GM19328 (cell line): Measurements from ENCODE around the gene STXBP1.

Experiments used
- ATAC-seq: cut with Tn5 transposase; IDR thresholded peaks from one replicate; pipeline ENCODE4 v1.9.1; 2021; ENCODE audit warnings: mild to moderate bottlenecking, moderate library complexity; ENCODE audit not compliant: unreplicated experiment

Gene STXBP1

GRCh38 chr9:127712371-127712770 lies 100.3 kb downstream of the STXBP1 start:
- ATAC-seq, result no peak

DNA sequence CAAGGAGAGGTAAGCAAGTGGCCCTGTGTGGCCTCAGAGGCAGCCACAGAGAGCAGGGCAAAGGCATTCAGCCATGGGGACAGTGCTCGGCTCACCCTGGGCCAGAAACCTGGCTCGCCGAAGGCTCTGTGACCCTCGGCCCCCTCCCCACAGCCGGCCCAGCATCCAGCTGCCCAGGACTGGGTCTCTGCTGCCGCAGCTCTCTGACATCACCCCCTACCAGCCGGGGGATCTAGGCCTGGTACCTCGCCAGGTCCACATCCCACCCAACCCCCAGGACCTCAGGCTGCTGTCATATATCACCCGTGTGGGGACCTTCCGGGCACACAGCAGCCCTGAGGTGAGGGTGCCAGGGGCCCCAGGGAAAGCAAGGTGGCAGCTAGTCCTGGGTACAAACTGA lies 100.8 kb downstream of the STXBP1 start:
- ATAC-seq, result no peak

DNA sequence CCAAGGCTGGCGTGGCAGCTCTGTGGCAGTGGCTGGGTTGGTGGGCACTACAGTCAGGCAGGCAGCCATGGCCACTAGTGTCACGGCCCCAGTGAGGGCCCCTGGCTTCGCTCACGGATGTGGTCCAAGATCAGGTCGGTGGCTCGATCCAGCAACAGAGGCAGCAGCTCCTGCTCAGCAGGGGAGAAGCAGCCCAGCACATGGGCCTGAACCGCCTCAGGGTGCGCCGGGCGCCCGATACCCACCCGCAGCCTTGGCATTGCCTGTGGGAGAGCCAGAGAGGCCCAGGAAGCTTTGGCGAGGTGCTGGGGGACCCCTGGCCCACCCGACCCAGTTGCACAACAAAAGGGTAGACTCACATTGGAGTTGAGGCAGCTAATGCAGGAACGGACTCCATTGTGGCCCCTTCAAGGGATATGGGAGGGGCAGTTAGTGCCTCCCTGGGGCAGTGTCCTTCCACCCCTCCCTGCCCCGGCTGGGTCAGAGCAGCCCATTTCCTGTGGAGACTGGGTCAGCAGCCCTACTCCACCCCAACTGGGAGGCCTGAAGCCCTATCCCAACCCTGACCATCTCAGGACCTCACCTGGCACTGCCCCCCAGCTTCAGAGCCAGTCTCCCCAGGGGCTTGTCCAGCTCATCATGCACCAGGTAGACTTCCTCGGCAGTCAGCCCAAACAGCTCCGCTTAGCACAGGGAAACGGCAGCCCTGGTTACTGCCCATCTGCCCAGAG lies 102.1 kb downstream of the STXBP1 start:
- no peak for ATAC-seq

DNA sequence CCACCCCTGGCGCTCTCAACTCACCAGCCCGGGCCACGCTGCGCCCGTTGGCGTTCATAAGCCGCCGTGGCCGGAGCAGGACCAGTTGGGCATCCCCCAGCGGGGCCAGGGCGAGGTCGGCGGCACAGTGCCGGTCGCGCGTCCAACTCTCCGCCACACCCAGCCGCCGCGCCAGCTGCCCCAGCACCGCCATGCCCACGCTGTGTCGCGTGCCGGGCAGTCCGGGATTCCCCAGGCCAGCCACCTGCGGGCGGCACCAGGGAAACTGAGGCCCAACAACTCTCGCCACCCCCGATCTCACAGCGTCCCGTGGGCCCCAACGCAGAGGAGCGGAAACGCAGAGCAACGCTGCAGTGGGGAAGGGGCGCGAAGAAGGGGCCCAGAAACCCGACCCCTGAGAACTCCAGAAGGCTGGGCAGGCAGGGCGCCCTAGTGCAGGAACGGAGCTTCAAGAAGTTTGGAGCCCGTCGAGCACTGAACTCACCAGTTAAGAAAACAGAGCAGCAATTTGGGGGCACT lies 102.9 kb downstream of the STXBP1 start:
- no peak for ATAC-seq

- ATAC-seq, result peak; percentile 94
Measured at GRCh38 chr9:127715470-127716337, 103.6 kb downstream of the STXBP1 start, which contains the start of the genes PTRH1 and TTC16. TSS of gene PTRH1 (minus strand) at chr9:127715663. CDS start at chr9:127715639, 24 bp downstream. TSS of gene TTC16 (plus strand) at chr9:127716079. CDS start at chr9:127716146, 67 bp downstream.

- ATAC-seq, result no peak
Measured at GRCh38 chr9:127716412-127716811, 104.3 kb downstream of the STXBP1 start.

- ATAC-seq, result no peak
Measured at GRCh38 chr9:127717766-127718165, 105.7 kb downstream of the STXBP1 start.

- ATAC-seq, result no peak
Measured at GRCh38 chr9:127720031-127720864, 108.2 kb downstream of the STXBP1 start.

DNA sequence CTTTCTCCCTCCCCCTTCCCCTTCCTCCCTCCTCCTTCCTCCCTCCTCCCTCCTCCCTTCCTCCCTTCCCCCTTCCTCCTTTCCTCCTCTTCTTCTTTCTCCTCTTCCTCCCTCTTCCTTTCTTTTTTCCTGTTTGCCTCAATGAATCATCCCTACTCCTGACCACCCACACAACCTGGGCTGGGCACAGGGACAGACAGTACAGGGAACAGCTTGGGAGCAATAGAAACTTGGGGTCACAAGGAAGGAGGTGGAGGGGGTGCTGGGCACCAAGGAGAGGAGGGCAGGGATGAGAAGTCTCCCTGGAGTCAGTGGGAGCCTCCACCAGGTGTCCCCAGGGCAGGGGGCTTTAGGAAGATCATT lies 108.8 kb downstream of the STXBP1 start:
- ATAC-seq, result no peak

- no peak for ATAC-seq
Measured at GRCh38 chr9:127721391-127721821, 109.3 kb downstream of the STXBP1 start.

GRCh38 chr9:127722055-127722745 lies 110.1 kb downstream of the STXBP1 start:
- no peak for ATAC-seq

GRCh38 chr9:127723013-127723412 lies 110.9 kb downstream of the STXBP1 start:
- no peak for ATAC-seq

- ATAC-seq, result no peak
Measured at GRCh38 chr9:127723444-127723843, 111.4 kb downstream of the STXBP1 start.

- ATAC-seq, result no peak
Measured at GRCh38 chr9:127724012-127724411, 111.9 kb downstream of the STXBP1 start.

DNA sequence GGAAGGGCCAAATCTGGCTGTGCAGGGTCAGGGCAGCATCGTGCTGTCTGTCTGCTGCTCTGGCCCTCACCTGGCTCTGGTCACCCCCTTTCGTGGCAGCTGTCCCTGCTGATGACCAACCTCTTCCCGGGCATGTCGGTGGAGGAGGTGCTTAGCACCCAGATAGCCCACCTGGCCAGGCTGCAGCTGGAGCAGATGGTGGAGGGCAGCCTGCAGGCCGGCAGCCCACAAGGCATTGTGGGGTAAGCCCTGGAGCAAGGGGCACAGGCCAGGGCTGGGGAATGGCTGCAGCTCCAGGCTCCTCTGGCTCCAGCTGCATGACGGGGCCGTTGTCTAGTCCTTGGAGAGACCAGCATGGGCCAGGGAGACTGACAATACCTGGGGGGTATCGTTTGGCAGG lies 114.8 kb downstream of the STXBP1 start:
- no peak for ATAC-seq

GRCh38 chr9:127728808-127729207 lies 116.7 kb downstream of the STXBP1 start:
- no peak for ATAC-seq

GRCh38 chr9:127729522-127730256 lies 117.6 kb downstream of the STXBP1 start:
- ATAC-seq, result no peak

- no peak for ATAC-seq
Measured at GRCh38 chr9:127730262-127730661, 118.2 kb downstream of the STXBP1 start.

DNA sequence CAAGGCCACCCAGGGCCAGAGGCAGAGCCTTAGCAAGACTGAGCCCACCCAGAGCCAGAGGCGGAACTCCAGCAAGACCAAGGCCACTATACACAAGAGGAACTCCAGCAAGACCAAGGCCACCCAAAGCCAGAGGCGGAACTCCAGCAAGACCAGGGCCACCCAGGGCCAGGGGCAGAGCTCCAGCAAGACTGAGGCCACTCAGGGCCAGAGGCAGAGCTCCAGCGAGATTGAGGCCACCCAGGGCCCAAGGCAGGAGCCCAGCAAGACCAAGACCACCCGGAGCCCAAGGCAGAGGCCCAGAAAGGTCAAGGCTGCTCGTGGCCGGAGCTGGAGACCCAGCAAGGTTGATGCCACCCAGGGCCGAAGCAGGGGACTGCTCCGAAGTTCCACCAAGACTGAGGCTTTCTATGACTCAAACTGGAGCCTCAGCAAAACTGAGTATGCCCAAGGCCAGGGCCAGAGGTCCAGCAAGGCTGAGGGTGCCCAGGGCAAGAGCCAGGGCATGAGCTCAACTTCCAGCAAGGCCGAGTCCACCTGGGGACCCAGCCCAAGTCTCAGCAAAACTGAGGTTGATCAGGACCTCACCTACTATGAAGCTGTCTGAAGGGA lies 118.8 kb downstream of the STXBP1 start:
- no peak for ATAC-seq
